IPS-18a (cell line): ENCODE data around the gene MAD1L1.

Experiments used
- H3K27ac ChIP-seq: one replicate; pipeline ENCODE4 v1.5.1; 2013; ENCODE audit warnings: low read length
- H3K27me3 ChIP-seq: one replicate; pipeline ENCODE4 v1.6.1; 2013; ENCODE audit warnings: mild to moderate bottlenecking, low read length; ENCODE audit not compliant: control insufficient read depth, insufficient read depth
- H3K36me3 ChIP-seq: one replicate; pipeline ENCODE4 v1.6.1; 2013; ENCODE audit warnings: low read depth, low read length; ENCODE audit not compliant: control insufficient read depth
- H3K4me1 ChIP-seq: one replicate; pipeline ENCODE4 v1.6.1; 2013; ENCODE audit warnings: low read depth, low read length; ENCODE audit not compliant: control insufficient read depth
- H3K4me3 ChIP-seq: one replicate; pipeline ENCODE4 v1.5.1; 2013; ENCODE audit warnings: low read length
- H3K9ac ChIP-seq: one replicate; pipeline ENCODE4 v1.6.1; 2013; ENCODE audit warnings: mild to moderate bottlenecking, low read length, moderate library complexity
- H3K9me3 ChIP-seq: one replicate; pipeline ENCODE4 v1.6.1; 2013; ENCODE audit warnings: low read depth, low read length; ENCODE audit not compliant: control insufficient read depth

MAD1L1 gene

GRCh38 chr7:2105917-2106316 lies 126.8 kb downstream of the MAD1L1 start:
- H3K4me3 ChIP-seq = no peak overlapping the region
- H3K9me3 ChIP-seq = no peaks in the 10 kb centered on the region
- H3K36me3 ChIP-seq = no peaks in the 10 kb centered on the region
- no peak overlapping the region for H3K9ac ChIP-seq
- H3K27me3 ChIP-seq = no peaks in the 10 kb centered on the region
- H3K27ac ChIP-seq = no peak overlapping the region
- H3K4me1 ChIP-seq = peaks cover 19% of the 10 kb centered on the region

GRCh38 chr7:2105280-2105679 lies 127.5 kb downstream of the MAD1L1 start:
- H3K9ac ChIP-seq = peak overlapping the region; percentile 4
- H3K27ac ChIP-seq = no peak overlapping the region
- H3K27me3 ChIP-seq = no peaks in the 10 kb centered on the region
- peaks cover 19% of the 10 kb centered on the region for H3K4me1 ChIP-seq
- H3K36me3 ChIP-seq = no peaks in the 10 kb centered on the region
- H3K9me3 ChIP-seq = no peaks in the 10 kb centered on the region
- H3K4me3 ChIP-seq = no peak overlapping the region

GRCh38 chr7:2104716-2105115 lies 128.0 kb downstream of the MAD1L1 start:
- peaks cover 19% of the 10 kb centered on the region for H3K4me1 ChIP-seq
- no peaks in the 10 kb centered on the region for H3K9me3 ChIP-seq
- no peak overlapping the region for H3K27ac ChIP-seq
- no peak overlapping the region for H3K4me3 ChIP-seq
- no peaks in the 10 kb centered on the region for H3K27me3 ChIP-seq
- H3K36me3 ChIP-seq = no peaks in the 10 kb centered on the region
- peak overlapping the region; percentile 4 for H3K9ac ChIP-seq

GRCh38 chr7:2104107-2104710 lies 128.5 kb downstream of the MAD1L1 start:
- H3K27me3 ChIP-seq = no peaks in the 10 kb centered on the region
- H3K4me1 ChIP-seq = peaks cover 19% of the 10 kb centered on the region
- H3K27ac ChIP-seq = peak overlapping the region; percentile 75
- no peaks in the 10 kb centered on the region for H3K9me3 ChIP-seq
- no peaks in the 10 kb centered on the region for H3K36me3 ChIP-seq
- no peak overlapping the region for H3K4me3 ChIP-seq
- H3K9ac ChIP-seq = peak overlapping the region; percentile 56

- no peak overlapping the region for H3K4me3 ChIP-seq
Measured at GRCh38 chr7:2103071-2103898, 129.5 kb downstream of the MAD1L1 start.

GRCh38 chr7:2102375-2102723 lies 130.4 kb downstream of the MAD1L1 start:
- Histone ChIP-seq H3K9me3 (no peaks in the 10 kb centered on the region), H3K4me1 (peaks cover 12% of the 10 kb centered on the region), H3K27ac (no peak overlapping the region), H3K36me3 (no peaks in the 10 kb centered on the region), H3K27me3 (no peaks in the 10 kb centered on the region), H3K4me3 (no peak overlapping the region), H3K9ac (no peak overlapping the region)

More at GRCh38 chr7:2103071-2103898, 129.5 kb downstream of the MAD1L1 start:
- no peaks in the 10 kb centered on the region for H3K27me3 ChIP-seq
- H3K9me3 ChIP-seq = no peaks in the 10 kb centered on the region
- H3K36me3 ChIP-seq = no peaks in the 10 kb centered on the region
- H3K4me1 ChIP-seq = peaks cover 12% of the 10 kb centered on the region
- H3K9ac ChIP-seq = peak overlapping the region; percentile 56
- H3K27ac ChIP-seq = peak overlapping the region; percentile 75

- H3K27ac ChIP-seq = no peak overlapping the region
- H3K9me3 ChIP-seq = no peaks in the 10 kb centered on the region
- H3K27me3 ChIP-seq = no peaks in the 10 kb centered on the region
- no peak overlapping the region for H3K9ac ChIP-seq
- no peak overlapping the region for H3K4me3 ChIP-seq
- H3K4me1 ChIP-seq = peaks cover 12% of the 10 kb centered on the region
- H3K36me3 ChIP-seq = no peaks in the 10 kb centered on the region
Measured at GRCh38 chr7:2101630-2102374, 130.9 kb downstream of the MAD1L1 start.

GRCh38 chr7:2100278-2101208 lies 132.2 kb downstream of the MAD1L1 start:
- no peak overlapping the region for H3K27ac ChIP-seq
- H3K4me1 ChIP-seq = peaks cover 12% of the 10 kb centered on the region
- H3K27me3 ChIP-seq = no peaks in the 10 kb centered on the region
- H3K4me3 ChIP-seq = no peak overlapping the region
- no peaks in the 10 kb centered on the region for H3K9me3 ChIP-seq
- H3K36me3 ChIP-seq = no peaks in the 10 kb centered on the region
- H3K9ac ChIP-seq = no peak overlapping the region

GRCh38 chr7:2099048-2099957 lies 133.4 kb downstream of the MAD1L1 start:
- H3K4me3 ChIP-seq = no peak overlapping the region
- peaks cover 7% of the 10 kb centered on the region for H3K4me1 ChIP-seq
- no peak overlapping the region for H3K9ac ChIP-seq
- H3K27ac ChIP-seq = no peak overlapping the region
- H3K9me3 ChIP-seq = no peaks in the 10 kb centered on the region
- H3K36me3 ChIP-seq = no peaks in the 10 kb centered on the region
- H3K27me3 ChIP-seq = no peaks in the 10 kb centered on the region

- Histone ChIP-seq H3K9ac (no peak overlapping the region), H3K27me3 (no peaks in the 10 kb centered on the region), H3K4me3 (no peak overlapping the region), H3K27ac (no peak overlapping the region), H3K9me3 (no peaks in the 10 kb centered on the region), H3K36me3 (no peaks in the 10 kb centered on the region), H3K4me1 (peaks cover under 1% of the 10 kb centered on the region)
Measured at GRCh38 chr7:2098496-2098895, 134.2 kb downstream of the MAD1L1 start.
